Loucy (cell line): ENCODE results near the gene KIAA0825.

Experiments used
- H2AFZ ChIP-seq: fragments of 200-600 bp; sonication (generic); 2 replicates; pipeline ENCODE4 v1.6.0; 2016; ENCODE audit warnings: antibody characterized with exemption, mild to moderate bottlenecking, low read length, moderate library complexity
- H3F3A ChIP-seq: fragments of 200-600 bp; 2 replicates; pipeline ENCODE4 v1.6.0; 2016; ENCODE audit warnings: antibody characterized with exemption, low read depth, mild to moderate bottlenecking
- H3K27me3 ChIP-seq: fragments of 200-600 bp; sonication (generic); 2 replicates; pipeline ENCODE4 v1.6.1; 2014; ENCODE audit warnings: low read length, mild to moderate bottlenecking; ENCODE audit not compliant: insufficient read depth, poor library complexity, severe bottlenecking
- H3K36me3 ChIP-seq: fragments of 200-600 bp; sonication (generic); 2 replicates; pipeline ENCODE4 v1.6.1; 2016; ENCODE audit warnings: low read length; ENCODE audit not compliant: insufficient read depth
- H3K4me1 ChIP-seq: fragments of 200-600 bp; sonication (generic); 2 replicates; pipeline ENCODE4 v1.5.1; 2014; ENCODE audit warnings: low read length, mild to moderate bottlenecking; ENCODE audit not compliant: insufficient read depth, poor library complexity, severe bottlenecking
- H3K4me2 ChIP-seq: fragments of 200-600 bp; sonication (generic); 2 replicates; pipeline ENCODE4 v1.6.0; 2014; ENCODE audit warnings: antibody characterized with exemption, low read length, low read depth, mild to moderate bottlenecking; ENCODE audit not compliant: poor library complexity, severe bottlenecking
- H3K4me3 ChIP-seq: fragments of 200-600 bp; sonication (generic); 2 replicates; pipeline ENCODE4 v1.5.1; 2014; ENCODE audit warnings: low read length, mild to moderate bottlenecking, mixed read lengths; ENCODE audit not compliant: poor library complexity, severe bottlenecking
- H3K79me2 ChIP-seq: fragments of 200-600 bp; sonication (generic); 2 replicates; pipeline ENCODE4 v1.6.1; 2014; ENCODE audit warnings: low read length; ENCODE audit not compliant: insufficient read depth
- H3K9ac ChIP-seq: fragments of 200-600 bp; sonication (generic); 2 replicates; pipeline ENCODE4 v1.6.0; 2014; ENCODE audit warnings: mild to moderate bottlenecking, low read depth, low read length, moderate library complexity; ENCODE audit not compliant: poor library complexity, severe bottlenecking
- H3K9me2 ChIP-seq: fragments of 200-600 bp; sonication (generic); replicated peaks from 2 replicates; pipeline ENCODE4 v1.6.1; 2016; ENCODE audit warnings: low read depth, low read length, mixed read lengths
- H3K9me3 ChIP-seq: fragments of 200-600 bp; sonication (generic); 2 replicates; pipeline ENCODE4 v1.6.1; 2014; ENCODE audit warnings: mild to moderate bottlenecking, antibody characterized with exemption, low read length, low read depth; ENCODE audit not compliant: insufficient read depth
- H4K20me1 ChIP-seq: fragments of 200-600 bp; sonication (generic); 2 replicates; pipeline ENCODE4 v1.6.0; 2014; ENCODE audit warnings: antibody characterized with exemption, low read length, mild to moderate bottlenecking; ENCODE audit not compliant: insufficient read depth, poor library complexity, severe bottlenecking
- EZH2phosphoT487 ChIP-seq: fragments of 200-600 bp; IDR thresholded peaks from 2 replicates; pipeline ENCODE4 v1.6.1; 2018; ENCODE audit warnings: antibody characterized with exemption, mild to moderate bottlenecking, moderate library complexity, borderline replicate concordance
- TF ChIP-seq, protein P1 (sequence below): fragments of 200-600 bp; sonication (generic); conservative IDR thresholded peaks from 2 replicates; pipeline ENCODE4 v1.5.1; 2014; ENCODE audit warnings: mild to moderate bottlenecking, antibody characterized with exemption, low read length

Gene KIAA0825

GRCh38 chr5:94274707-94275106 lies 343.7 kb downstream of the KIAA0825 start:
- Histone ChIP-seq H3K9ac (no peak overlapping the region), H4K20me1 (no peaks in the 10 kb centered on the region), H3K4me3 (no peak overlapping the region), H3K36me3 (no peaks in the 10 kb centered on the region), H3K27me3 (no peaks in the 10 kb centered on the region), H3F3A (no peaks in the 10 kb centered on the region), H3K4me1 (no peaks in the 10 kb centered on the region), H2AFZ (no peak overlapping the region), H3K9me2 (no peaks in the 10 kb centered on the region), H3K4me2 (no peak overlapping the region), H3K9me3 (no peaks in the 10 kb centered on the region), H3K79me2 (no peaks in the 10 kb centered on the region)
- no peak for TF ChIP-seq EZH2phosphoT487

DNA sequence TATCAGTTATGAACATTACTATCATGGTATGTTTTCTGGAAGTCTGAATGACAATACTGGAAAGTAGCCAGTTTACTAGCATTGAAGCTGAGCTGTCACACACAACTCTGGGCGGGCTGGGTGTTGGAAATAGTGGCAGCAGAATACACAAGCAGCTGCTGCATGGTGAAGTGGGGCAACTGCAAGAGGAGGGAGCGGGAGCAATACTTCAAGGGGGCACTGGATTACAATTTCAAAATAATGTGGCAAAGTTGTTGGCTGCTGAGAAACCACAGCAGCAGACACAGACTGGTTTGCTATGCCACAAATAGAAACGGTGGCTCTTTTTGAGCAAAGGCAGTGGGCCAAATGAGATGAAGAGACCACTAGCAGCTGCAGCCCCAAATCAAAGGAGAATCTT lies 350.2 kb downstream of the KIAA0825 start:
- Histone ChIP-seq H3K4me1 (peaks cover 7% of the 10 kb centered on the region), H3K4me2 (no peak overlapping the region), H3K4me3 (no peak overlapping the region), H3K9me2 (no peaks in the 10 kb centered on the region), H3K79me2 (no peaks in the 10 kb centered on the region), H3F3A (no peaks in the 10 kb centered on the region), H4K20me1 (no peaks in the 10 kb centered on the region), H2AFZ (no peak overlapping the region), H3K9ac (no peak overlapping the region), H3K36me3 (no peaks in the 10 kb centered on the region), H3K9me3 (no peaks in the 10 kb centered on the region), H3K27me3 (no peaks in the 10 kb centered on the region)
- TF ChIP-seq EZH2phosphoT487, result no peak
- TF ChIP-seq, protein P1, sequence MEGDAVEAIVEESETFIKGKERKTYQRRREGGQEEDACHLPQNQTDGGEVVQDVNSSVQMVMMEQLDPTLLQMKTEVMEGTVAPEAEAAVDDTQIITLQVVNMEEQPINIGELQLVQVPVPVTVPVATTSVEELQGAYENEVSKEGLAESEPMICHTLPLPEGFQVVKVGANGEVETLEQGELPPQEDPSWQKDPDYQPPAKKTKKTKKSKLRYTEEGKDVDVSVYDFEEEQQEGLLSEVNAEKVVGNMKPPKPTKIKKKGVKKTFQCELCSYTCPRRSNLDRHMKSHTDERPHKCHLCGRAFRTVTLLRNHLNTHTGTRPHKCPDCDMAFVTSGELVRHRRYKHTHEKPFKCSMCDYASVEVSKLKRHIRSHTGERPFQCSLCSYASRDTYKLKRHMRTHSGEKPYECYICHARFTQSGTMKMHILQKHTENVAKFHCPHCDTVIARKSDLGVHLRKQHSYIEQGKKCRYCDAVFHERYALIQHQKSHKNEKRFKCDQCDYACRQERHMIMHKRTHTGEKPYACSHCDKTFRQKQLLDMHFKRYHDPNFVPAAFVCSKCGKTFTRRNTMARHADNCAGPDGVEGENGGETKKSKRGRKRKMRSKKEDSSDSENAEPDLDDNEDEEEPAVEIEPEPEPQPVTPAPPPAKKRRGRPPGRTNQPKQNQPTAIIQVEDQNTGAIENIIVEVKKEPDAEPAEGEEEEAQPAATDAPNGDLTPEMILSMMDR, result no peak

DNA sequence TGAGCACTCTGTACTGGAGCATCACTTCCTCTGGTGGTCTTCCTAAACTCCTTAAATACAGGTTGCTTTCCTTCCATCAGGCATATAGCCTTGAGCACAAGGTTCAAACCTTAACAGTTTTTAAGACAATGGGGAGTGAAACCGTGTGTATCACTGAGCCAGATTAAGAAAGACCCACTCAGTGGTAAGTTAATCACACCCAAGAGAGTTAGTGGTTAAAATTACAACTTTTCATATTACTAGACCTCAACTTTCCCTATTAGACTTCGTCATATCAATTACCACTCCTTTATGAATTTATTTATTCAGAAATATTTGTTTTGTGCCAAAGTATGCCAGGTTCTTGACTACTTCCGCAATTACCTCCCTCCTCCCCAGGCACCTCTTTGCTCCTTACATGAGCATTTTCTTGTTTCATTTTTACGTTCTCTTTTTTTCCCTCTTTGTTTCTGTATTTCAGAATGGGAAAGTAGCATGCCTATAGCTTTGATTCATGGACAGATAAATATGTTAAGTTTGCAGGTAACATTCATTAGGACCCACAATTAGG lies 351.0 kb downstream of the KIAA0825 start:
- Histone ChIP-seq H3K9me2 (no peaks in the 10 kb centered on the region), H3K9ac (no peak overlapping the region), H3K9me3 (no peaks in the 10 kb centered on the region), H3K79me2 (no peaks in the 10 kb centered on the region), H4K20me1 (no peaks in the 10 kb centered on the region), H3K4me3 (no peak overlapping the region), H2AFZ (0 out of 2 replicates have a peak overlapping the region, but pooled peaks have one; percentile 9), H3K27me3 (no peaks in the 10 kb centered on the region), H3F3A (no peaks in the 10 kb centered on the region), H3K36me3 (no peaks in the 10 kb centered on the region), H3K4me1 (peaks cover 7% of the 10 kb centered on the region), H3K4me2 (no peak overlapping the region)
- TF ChIP-seq EZH2phosphoT487, result no peak
- TF ChIP-seq, protein P1, result no peak

DNA sequence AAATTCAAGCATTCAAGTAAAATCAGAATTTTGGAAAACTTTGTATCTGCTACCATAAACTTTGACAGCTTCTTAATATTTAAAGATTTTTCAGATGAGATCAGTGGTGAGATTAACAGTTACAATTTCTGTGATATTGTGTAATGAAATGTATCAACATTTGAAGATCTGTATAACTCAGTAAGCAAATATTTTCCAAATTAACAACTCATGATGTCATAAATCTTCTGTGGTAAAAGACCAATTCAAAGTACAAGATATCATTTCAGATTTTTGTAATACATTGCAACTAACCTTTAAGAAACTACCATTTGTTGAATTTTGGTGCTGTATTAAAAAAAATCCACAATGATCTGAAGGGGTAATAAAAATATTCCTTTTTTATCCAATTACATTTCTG lies 352.2 kb downstream of the KIAA0825 start:
- no peaks in the 10 kb centered on the region for H3K9me3 ChIP-seq
- H3K9me2 ChIP-seq, result no peaks in the 10 kb centered on the region
- no peak overlapping the region for H3K9ac ChIP-seq
- H2AFZ ChIP-seq, result no peak overlapping the region
- no peak overlapping the region for H3K4me2 ChIP-seq
- H4K20me1 ChIP-seq, result no peaks in the 10 kb centered on the region
- TF ChIP-seq, protein P1, result no peak
- no peak for TF ChIP-seq EZH2phosphoT487
- no peaks in the 10 kb centered on the region for H3K36me3 ChIP-seq
- no peaks in the 10 kb centered on the region for H3F3A ChIP-seq
- no peak overlapping the region for H3K4me3 ChIP-seq
- no peaks in the 10 kb centered on the region for H3K79me2 ChIP-seq
- H3K4me1 ChIP-seq, result peaks cover 7% of the 10 kb centered on the region
- H3K27me3 ChIP-seq, result no peaks in the 10 kb centered on the region
